Stimulated activated CD8-positive, alpha-beta memory T cell treated with anti-CD3 and anti-CD28 coated beads, Interleukin-4, amount 100 ng/mL, for 4 hours (primary cell): ENCODE measurements around the gene SCAANT1.
A peak's percentile ranks its signal among the peaks of the same experiment; 100 is the strongest.

ENCODE experiments used
- DNase-seq, 2 donors: peaks; one replicate each; pipeline ENCODE4 v3.0.0-alpha.2; 2020; ENCODE audit warnings: low read depth in 2 of 2, low spot score in 1 of 2

Gene SCAANT1

GRCh38 chr3:63864008-63864964 lies 47.9 kb downstream of the SCAANT1 start:
- peak in 1 of 2 donors; percentile 27 for DNase-seq

DNA sequence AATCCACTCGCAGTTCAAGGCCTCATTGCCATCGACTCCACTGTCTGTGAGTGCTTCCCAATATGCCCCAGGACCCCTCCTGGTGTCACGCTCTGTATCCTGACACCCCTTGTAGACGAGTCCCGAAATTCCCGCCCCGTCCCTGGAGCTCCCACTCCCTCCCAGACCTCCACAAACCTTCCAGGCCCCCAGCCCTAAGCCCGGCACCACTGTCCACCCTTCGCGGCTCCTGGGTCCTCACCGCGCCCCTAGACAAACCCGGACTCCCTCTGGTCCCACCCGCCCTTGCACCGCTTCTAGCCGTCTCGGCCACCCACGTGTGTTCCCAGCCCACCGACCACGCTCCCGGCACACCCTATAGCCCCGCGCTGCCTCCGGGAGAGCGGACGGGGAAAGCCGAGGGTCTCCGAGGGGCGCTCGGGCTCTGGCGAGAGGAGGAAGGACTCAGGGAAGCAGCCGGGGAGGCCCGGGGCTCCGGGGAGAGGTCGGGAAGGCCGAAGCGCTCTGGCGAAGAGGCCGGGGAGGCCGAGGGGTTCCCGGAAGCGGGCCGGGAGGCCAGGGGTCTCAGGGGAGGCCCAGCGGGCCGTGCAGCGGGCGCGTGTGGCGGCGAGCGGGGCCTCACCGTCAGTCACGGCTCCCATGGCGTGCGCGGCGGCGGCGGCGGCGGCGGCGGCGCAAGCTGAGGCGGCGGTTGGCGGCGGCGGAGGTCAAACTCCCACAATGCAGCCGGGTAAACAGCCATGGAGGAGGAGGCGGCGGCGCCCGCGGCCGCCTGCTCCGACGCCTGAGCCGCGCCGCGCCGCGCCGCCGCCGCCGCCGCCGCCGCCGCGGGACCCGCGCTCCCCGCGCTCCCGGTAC lies 48.8 kb downstream of the SCAANT1 start, which contains the start of the genes ATXN7 and THOC7:
Gene ATXN7, plus strand, starts transcription at position 718 of the 858 bp plus-strand sequence. CDS start 48,732 bp downstream, outside the sequence.
Gene THOC7, minus strand, starts transcription at position 656 of the 858 bp plus-strand sequence. Its CDS starts 15 bp downstream, at position 641.
- DNase-seq, result peak in 1 of 2 donors; percentile 46

DNA sequence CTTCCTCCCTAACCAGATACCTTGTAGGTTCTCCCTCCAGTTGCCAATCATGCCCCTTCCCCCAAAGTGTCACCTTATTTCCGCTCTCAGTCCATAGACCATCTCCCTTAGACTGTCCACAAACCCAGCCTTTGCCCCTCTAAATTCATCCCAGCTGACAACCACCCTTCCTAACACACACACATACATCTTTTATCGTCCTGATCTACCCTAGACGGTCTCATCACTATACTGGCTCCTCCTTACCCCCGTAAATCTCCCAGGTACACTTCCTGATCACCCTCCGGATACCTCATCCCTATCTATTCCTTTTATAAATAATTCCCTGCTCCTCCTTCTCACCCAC lies 49.4 kb downstream of the SCAANT1 start:
- DNase-seq, result no peak
